H1 (cell line): ENCODE results near the gene SLC3A2.
"Not testable (repeated sequence)": the region's sequence is repeated elsewhere in the genome, so short reads cannot be mapped to it uniquely, and the experiment has no call there.

Experiments used
- ATF2 ChIP-seq: IDR thresholded peaks from 2 replicates; pipeline ENCODE4 v1.6.1; 2012; ENCODE audit warnings: low read length, inconsistent platforms
- CEBPB ChIP-seq: IDR thresholded peaks from 2 replicates; pipeline ENCODE4 v1.6.1; 2012; ENCODE audit warnings: low read depth, low read length
- CHD2 ChIP-seq: IDR thresholded peaks from 2 replicates; pipeline ENCODE4 v1.6.1; 2012; ENCODE audit warnings: low read length, improper control_type of control experiment
- EP300 ChIP-seq, 2 experiments: IDR thresholded peaks; 1 replicate in 1 of 2; 2 replicates in 1 of 2; pipeline ENCODE4 v1.6.1; 2011 to 2012; ENCODE audit warnings: low read depth in 2 of 2, low read length in 2 of 2, mild to moderate bottlenecking in 2 of 2, borderline replicate concordance in 1 of 2, inconsistent platforms in 1 of 2, moderate library complexity in 1 of 2
- EZH2 ChIP-seq: fragments of 200-600 bp; sonication (generic); IDR thresholded peaks from 2 replicates; pipeline ENCODE4 v1.7.1; 2012; ENCODE audit warnings: low read depth, mild to moderate bottlenecking, moderate library complexity, low read length, inconsistent platforms; ENCODE audit not compliant: severe bottlenecking
- JUN ChIP-seq: IDR thresholded peaks from 2 replicates; pipeline ENCODE4 v1.6.1; 2011; ENCODE audit warnings: low read depth, mild to moderate bottlenecking, improper control_type of control experiment, low read length
- MAX ChIP-seq: IDR thresholded peaks from 2 replicates; pipeline ENCODE4 v1.6.1; 2012; ENCODE audit warnings: inconsistent platforms
- NRF1 ChIP-seq: IDR thresholded peaks from 2 replicates; pipeline ENCODE4 v1.6.1; 2011; ENCODE audit warnings: mild to moderate bottlenecking, low read depth, low read length, improper control_type of control experiment
- SIX5 ChIP-seq: IDR thresholded peaks from 2 replicates; pipeline ENCODE4 v1.6.1; 2011; ENCODE audit warnings: mild to moderate bottlenecking, low read depth, low read length
- TF ChIP-seq, protein P1 (sequence below), 3 experiments: IDR thresholded peaks; 1 replicate in 2 of 3; 2 replicates in 1 of 3; pipeline versions ENCODE4 v1.5.1 to v1.6.1; 2011; ENCODE audit warnings: low read length in 3 of 3, mild to moderate bottlenecking in 3 of 3, inconsistent platforms in 2 of 3, low read depth in 1 of 3, moderate library complexity in 1 of 3; ENCODE audit not compliant: insufficient read depth in 1 of 3; ENCODE audit errors: control extremely low read depth in 1 of 3

DNA sequence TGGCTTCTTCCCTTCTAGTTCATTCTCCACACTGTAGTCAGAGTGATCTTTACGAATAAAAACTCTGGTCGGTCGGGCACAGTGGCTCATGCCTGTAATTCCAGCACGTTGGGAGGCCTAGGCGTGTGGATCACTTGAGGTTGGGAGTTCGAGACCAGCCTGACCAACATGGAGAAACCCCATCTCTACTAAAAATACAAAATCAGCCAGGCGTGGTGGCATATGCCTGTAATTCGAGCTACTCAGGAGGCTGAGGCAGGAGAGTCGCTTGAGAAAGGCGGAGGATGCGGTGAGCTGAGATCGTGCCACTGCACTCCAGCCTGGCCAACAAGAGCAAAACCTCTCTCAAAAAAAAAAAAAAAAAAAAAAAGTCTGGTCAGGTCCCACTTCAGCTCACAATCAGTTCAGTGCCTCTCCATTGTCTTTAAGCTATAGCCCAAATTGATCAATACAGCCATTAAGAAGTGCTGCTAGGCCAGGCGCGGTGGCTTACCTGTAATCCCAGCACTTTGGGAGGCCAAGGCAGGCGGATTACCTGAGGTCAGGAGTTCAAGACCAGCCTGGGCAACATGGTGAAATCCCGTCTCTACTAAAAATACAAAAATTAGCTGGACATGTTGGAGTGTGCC lies 19.0 kb upstream of the SLC3A2 start:
- not testable (repeated sequence) for TF ChIP-seq CEBPB; CHD2; MAX; EP300 (IDR thresholded peaks at IDR 0.05; ENCODE audit: borderline replicate concordance in 1 of 2, low read depth in 2 of 2, low read length in 2 of 2); SIX5; NRF1; JUN; EZH2; ATF2
- TF ChIP-seq, protein P1, sequence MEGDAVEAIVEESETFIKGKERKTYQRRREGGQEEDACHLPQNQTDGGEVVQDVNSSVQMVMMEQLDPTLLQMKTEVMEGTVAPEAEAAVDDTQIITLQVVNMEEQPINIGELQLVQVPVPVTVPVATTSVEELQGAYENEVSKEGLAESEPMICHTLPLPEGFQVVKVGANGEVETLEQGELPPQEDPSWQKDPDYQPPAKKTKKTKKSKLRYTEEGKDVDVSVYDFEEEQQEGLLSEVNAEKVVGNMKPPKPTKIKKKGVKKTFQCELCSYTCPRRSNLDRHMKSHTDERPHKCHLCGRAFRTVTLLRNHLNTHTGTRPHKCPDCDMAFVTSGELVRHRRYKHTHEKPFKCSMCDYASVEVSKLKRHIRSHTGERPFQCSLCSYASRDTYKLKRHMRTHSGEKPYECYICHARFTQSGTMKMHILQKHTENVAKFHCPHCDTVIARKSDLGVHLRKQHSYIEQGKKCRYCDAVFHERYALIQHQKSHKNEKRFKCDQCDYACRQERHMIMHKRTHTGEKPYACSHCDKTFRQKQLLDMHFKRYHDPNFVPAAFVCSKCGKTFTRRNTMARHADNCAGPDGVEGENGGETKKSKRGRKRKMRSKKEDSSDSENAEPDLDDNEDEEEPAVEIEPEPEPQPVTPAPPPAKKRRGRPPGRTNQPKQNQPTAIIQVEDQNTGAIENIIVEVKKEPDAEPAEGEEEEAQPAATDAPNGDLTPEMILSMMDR (IDR thresholded peaks at IDR 0.05; ENCODE audit: control extremely low read depth in 1 of 3, insufficient read depth in 1 of 3, low read depth in 1 of 3, low read length in 3 of 3), result not testable (repeated sequence)
